ENCODE measurements around the gene IL36RN. TPM values are rescaled to one million over a fixed set of nuclear protein-coding genes. Genes with fewer than 3 reads are reported as not detected.

The IL36RN gene
- polyA plus RNA-seq, 1 donor from 2014 or later: not detected

- Histone ChIP-seq H3K27ac (ENCODE audit: low read length) (no peak overlapping the region), H3K79me2 (replicated peaks; ENCODE audit: insufficient read depth, low read length) (no peaks in the 10 kb centered on the region), H3F3A (ENCODE audit: insufficient read depth, low read length, poor library complexity, severe bottlenecking) (no peaks in the 10 kb centered on the region), H3K9me3 (ENCODE audit: low read length) (no peaks in the 10 kb centered on the region), H3K9me2 (ENCODE audit: insufficient read depth, low read length) (no peaks in the 10 kb centered on the region), H4K20me1 (ENCODE audit: insufficient read depth) (no peaks in the 10 kb centered on the region), H3K9ac (ENCODE audit: low read length) (no peak overlapping the region), H3K4me2 (ENCODE audit: low read length) (no peak overlapping the region), H3K36me3 (ENCODE audit: insufficient read depth, low read length) (no peaks in the 10 kb centered on the region), H3K4me3 (ENCODE audit: low read length) (no peak overlapping the region), H2AFZ (ENCODE audit: low read depth, low read length) (no peak overlapping the region), H3K27me3 (ENCODE audit: insufficient read depth, low read depth, low read length) (no peaks in the 10 kb centered on the region)
- TF ChIP-seq EZH2 (IDR thresholded peaks at IDR 0.05; ENCODE audit: borderline replicate concordance, insufficient read depth, low read length, poor library complexity, severe bottlenecking): no peak
- no peak for TF ChIP-seq MXI1 (conservative IDR thresholded peaks at IDR 0.05; ENCODE audit: poor library complexity, severe bottlenecking)
- no peak for TF ChIP-seq REST (IDR thresholded peaks at IDR 0.05; ENCODE audit: borderline replicate concordance)
- TF ChIP-seq RAD21 (conservative IDR thresholded peaks at IDR 0.05): no peak
- no peak for TF ChIP-seq EP300 (conservative IDR thresholded peaks at IDR 0.05; ENCODE audit: poor library complexity, severe bottlenecking)
- no peak for TF ChIP-seq CTCF (IDR thresholded peaks at IDR 0.05; ENCODE audit: poor library complexity, severe bottlenecking)
- no peak for TF ChIP-seq SMC3 (conservative IDR thresholded peaks at IDR 0.05; ENCODE audit: poor library complexity)
- TF ChIP-seq POLR2AphosphoS5 (IDR thresholded peaks at IDR 0.05): no peak
- TF ChIP-seq TAF1 (IDR thresholded peaks at IDR 0.05; ENCODE audit: low read depth): no peak
Measured at GRCh38 chr2:113113807-113114206, 54.8 kb downstream of the IL36RN start.

Small RNA genes lying within 50 kb of the gene (small RNA-seq; reads per million reads assigned to genes)
- 0.03 to 4.5 (median 0.06) reads per million in 3 experiments for gene RNU6-1180P

Other genes with a start within 250 kb of the IL36RN start
- not detected in 2 replicates for gene IL1B, start 222.4 kb upstream of the IL36RN start, polyA plus RNA-seq
- gene IL37, start 148.0 kb upstream of the IL36RN start, polyA plus RNA-seq: not detected in 2 replicates
- gene IL36G, start 81.2 kb upstream of the IL36RN start, polyA plus RNA-seq: not detected in 2 replicates
- not detected in 2 replicates for gene IL36A, start 53.7 kb upstream of the IL36RN start, polyA plus RNA-seq
- not detected in 2 replicates for gene IL36B, start 6.3 kb upstream of the IL36RN start, polyA plus RNA-seq
- not detected in 2 replicates for gene IL1F10, start 8.8 kb downstream of the IL36RN start, polyA plus RNA-seq
- not detected in 2 replicates for gene IL1RN, start 68.4 kb downstream of the IL36RN start, polyA plus RNA-seq
- 0.30 and 0.67 TPM in 2 replicates for gene PSD4, start 114.8 kb downstream of the IL36RN start, polyA plus RNA-seq
- gene PAX8, start 219.7 kb downstream of the IL36RN start, polyA plus RNA-seq: not detected in 2 replicates